SKM-1 treated with dmso at 0.1 percent for 144 hours (cell line): ENCODE measurements around the gene ANTXRL.
"Not testable (repeated sequence)": the region's sequence is repeated elsewhere in the genome, so short reads cannot be mapped to it uniquely, and the experiment has no call there.

Source experiments
- DNase-seq: peaks from one replicate; lab custom pipeline; 2025; ENCODE audit not compliant: unreplicated experiment; lab: John Stamatoyannopoulos, UW

The ANTXRL gene

DNA sequence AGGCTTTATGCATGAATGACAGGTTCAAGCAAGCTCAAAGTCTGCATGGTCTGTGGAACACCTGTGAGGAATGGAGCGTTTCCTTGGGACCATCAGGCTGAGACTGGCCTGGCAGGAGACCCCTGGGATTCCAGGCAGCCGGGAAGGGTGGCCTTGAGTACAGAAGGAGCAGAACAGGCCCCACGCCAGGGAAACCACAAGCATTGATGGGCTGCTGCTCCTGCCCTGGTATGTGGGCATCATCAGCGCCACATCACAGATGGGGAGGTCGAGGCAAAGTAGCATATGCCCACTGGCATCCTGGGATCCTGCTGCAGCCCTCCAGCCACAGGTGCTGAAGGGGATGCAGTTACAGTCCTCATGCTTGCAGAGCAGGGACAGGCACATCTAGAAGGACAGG is 40.9 kb downstream of the ANTXRL start:
- DNase-seq: no peak

DNA sequence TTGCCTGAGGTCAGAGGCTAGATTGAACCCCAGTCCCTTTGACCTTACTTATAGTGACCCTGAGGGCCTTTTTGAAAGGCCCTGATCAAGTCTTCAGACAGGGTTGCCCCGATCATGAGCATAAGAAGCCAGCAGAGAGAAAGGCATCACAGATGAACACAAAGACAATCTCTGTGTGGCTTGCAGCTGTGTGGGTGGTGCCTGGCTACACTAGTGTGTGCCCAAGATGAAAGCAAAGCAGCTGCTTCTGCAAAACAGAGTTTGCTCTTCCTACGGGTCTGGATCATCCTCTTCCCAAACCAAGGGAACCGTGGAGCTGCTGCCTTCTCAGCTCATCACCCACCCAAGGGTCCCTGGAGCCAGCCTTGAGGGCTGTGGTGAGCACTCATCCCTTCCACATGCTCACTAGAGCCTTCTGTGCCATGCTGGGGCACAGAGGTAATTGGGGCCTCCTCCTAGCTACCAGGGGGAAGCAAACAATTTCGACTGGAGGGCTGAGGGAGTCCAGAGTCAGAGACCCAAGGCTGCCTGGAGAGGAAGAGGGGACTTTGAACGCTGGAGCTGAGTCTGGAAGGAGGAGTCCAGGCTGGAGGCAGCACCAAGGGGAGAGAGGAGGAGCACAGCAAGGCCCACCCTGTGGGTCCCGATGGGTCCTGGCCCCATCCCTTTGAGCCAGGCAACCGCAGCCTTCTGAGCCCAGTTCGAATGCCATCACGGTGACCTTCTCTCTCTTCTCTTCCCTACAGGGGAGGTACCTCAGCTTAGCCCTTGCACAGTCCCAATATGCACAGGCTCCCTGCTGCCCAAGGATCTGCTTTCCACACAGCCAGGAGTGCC is 42.3 kb downstream of the ANTXRL start:
- DNase-seq: no peak

DNA sequence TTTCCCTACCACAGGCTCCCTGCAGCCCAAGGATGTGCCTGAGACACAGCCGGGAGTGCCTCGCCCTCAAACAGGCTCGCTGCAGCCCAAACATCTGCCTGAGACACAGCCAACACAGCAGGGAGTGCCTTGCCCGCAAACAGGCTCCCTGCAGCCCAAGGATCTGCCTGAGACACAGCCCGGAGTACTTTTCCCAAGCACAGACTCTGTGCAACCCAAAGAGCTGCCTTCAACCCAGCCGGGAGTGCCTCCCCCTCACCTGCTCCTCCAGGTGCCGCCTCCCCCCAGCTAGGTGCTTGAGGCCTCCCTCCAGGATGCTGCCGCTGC is 42.9 kb downstream of the ANTXRL start:
- no peak for DNase-seq

DNA sequence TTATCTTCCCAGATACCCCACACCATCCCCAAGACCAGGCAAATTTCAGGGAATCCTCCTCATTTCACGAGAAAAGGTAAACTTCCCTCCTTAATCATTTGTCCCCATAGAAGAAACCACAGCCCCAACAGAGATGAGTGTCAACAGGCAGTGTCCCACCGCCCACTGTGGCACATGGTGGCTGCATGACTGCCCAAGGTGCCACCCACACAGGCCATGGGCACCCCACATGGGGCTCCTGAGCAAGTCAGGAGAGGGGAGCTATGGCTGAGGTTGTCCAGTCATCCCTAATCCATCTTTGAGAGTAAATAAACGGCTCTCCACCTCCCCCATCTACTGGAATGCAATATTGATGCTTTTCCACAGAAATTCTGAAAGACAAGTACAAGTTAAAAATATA is 44.1 kb downstream of the ANTXRL start:
- no peak for DNase-seq

DNA sequence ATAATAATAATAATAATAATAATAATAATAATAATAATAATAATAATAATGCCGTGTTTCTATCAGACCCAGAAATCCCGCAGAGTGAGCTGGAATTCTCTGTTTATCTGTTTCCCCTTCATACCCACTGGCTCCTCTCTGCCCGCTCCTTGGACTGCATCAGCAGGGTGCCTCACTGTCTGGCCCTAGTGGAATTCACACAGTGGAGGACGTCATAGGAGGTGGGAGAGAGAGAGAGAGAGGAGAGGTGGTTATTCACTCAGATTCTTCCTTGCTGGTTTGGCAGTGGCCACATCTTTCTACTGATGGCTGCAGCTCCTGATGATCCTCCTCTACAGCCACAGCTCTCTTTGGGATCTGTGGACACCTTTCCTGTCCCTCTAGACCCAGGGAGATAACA is 78.7 kb downstream of the ANTXRL start:
- not testable (repeated sequence) for DNase-seq

DNA sequence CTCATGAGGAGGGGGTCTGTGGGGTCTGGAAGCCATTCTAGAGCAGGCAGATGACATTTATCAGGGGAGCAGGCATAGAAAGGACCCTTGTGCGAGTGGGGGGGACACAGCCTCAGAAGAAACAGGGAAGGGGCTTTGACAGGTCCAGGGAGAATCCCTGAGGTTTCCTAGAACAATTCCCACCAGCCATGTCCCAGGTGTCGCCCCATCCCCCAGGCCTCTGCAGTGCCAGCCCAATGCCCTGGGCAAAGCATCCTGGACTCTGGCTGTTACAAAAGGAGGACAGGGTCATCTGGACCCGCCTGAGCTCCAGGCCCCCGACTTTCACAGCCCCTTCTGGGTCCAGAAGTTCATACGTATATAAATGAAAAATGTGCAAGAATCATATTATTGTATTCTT is 80.4 kb downstream of the ANTXRL start:
- not testable (repeated sequence) for DNase-seq

DNA sequence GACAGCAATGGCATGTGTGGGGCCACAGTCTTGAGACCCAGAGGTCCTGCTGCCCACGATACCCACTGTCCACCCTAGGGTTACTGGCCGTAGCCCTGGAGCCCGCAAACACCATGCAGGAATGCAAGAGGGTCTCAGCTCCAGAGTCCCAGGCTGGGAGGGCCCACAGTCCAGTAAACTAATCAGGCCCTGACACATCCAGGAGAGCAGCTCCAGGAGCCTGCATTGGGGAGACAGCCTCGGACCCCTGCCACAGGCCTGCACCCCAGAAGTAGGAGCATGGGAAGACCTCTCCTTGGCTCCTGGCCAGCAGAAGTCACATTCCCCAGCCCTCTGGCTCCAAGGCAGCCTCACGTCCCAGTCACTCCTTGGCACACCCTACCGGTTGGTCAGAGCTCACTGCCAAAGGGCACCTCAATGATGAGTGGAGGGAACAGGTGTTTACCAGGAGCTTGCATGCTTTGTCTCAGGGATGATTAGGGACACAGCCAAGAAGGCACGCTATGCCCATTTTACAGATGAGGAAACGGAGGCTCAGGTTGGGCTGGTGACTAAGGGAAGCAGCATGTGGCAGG is 81.0 kb downstream of the ANTXRL start:
- not testable (repeated sequence) for DNase-seq

DNA sequence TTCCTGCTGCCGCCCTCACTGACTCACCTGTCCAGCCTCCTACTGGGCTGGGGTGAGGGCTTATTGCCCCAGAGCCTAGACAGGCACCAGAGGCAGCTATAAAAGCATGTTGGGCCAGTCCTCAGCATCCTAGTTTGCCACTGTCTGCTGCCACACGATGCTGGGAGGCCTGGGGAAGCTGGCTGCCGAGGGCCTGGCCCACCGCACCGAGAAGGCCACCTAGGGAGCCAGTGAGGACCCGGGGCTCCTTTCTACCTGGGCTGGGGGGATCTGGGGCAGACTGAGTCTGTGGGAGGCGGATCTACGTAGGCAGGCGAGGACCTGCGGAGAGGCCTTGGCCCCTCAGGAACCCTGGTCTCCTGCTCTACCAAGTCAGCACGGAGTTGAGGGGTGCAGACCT is 82.2 kb downstream of the ANTXRL start:
- not testable (repeated sequence) for DNase-seq

DNA sequence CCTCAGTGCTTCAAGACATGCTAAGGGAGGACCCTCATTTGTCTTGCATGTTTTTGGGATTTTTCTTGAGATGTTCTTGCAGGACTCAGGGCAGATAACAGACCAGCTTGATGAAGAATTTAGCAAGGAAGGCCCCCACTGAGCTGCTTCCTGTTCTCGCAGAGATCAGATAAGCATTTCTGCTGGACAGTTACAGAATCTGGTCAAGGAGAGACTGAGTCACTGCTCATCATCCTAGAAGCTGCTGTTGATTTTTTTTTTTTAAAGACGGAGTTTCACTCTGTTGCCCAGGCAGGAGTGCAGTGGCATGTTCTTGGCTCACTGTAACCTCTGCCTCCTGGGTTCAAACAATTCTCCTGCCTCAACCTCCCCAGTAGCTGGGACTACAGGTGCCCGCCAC is 87.6 kb downstream of the ANTXRL start:
- DNase-seq: not testable (repeated sequence)

DNA sequence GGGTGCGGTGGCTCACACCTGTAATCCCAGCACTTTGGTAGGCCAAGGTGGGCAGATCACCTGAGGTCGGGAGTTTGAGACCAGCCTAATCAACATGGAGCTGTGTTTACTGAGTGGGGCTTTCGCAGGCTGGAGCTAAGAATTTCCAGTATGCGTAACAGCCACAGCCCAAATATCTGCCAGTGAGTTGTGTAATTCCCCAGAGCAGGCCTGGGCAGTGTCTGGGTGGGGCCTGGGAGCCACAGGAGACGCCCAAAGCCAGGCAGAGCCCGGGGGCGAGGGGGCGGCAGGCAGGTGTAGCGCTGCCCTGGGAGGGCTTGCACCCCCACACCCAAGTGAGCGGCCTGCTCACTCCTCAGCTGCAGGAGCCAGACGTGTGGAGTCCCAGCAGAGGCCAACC is 88.6 kb downstream of the ANTXRL start, which contains the start of gene ANXA8L1:
TSS of gene ANXA8L1 (plus strand) at position 371 of the 400 bp plus-strand sequence. CDS start 76 bp downstream, outside the sequence.
- DNase-seq: not testable (repeated sequence)

DNA sequence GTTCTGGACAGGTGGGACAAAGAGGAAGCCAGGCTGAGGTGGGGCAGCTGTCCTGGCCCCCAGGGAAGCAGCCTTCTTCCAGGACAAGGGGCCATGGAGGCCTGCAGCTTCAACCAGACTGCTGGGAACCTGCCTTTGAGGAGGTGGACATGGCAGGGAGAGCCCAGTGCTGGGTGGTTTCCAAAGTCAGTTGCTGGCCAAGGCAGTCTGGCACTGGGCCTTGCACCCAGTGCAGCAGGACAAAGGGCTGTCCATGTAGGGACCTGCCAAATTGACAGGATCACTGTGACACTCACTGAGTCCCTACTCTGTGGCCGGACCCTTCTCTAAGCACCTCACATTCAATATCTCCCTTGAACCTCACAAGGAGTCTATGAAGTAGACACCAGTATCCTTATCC is 90.2 kb downstream of the ANTXRL start:
- DNase-seq: not testable (repeated sequence)

DNA sequence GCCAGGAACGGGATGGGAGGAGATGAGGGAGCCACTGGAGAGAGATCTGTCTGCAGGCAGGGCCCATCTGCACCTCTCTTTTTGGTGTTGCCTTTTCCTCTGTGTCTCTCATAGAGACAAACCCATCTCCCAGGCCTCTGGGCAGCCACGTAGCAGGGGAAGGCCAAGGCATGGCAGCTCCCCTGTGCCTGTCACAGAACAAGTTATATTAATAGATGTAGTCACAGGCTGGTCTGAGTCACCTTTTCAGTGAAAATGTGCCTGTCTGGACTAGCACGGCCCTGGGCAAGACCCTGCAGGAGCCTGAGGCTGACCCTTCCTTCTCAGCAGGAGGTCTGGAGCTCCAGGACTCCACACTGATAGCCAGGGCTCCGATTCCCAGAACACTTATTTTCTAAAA is 90.9 kb downstream of the ANTXRL start:
- DNase-seq: not testable (repeated sequence)

DNA sequence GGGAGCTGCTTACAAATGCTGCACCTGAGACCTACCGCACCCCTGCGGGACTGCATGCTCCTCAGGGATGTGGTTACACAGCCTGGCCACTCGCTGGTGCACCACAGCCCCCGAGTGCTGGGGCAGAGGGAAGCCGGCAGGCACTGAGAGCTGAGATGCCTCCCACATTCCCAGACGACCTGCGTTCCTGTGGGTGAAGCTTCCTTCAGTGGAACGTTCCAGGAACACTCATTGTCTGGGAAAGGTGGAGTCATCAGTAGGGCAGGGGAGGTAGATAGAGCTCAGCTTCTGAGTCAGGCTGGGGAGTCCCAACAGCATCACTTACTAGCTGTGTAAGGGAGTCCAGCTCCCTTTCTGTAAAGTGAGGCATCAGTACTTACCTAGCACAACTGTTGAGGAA is 91.3 kb downstream of the ANTXRL start:
- DNase-seq: not testable (repeated sequence)

DNA sequence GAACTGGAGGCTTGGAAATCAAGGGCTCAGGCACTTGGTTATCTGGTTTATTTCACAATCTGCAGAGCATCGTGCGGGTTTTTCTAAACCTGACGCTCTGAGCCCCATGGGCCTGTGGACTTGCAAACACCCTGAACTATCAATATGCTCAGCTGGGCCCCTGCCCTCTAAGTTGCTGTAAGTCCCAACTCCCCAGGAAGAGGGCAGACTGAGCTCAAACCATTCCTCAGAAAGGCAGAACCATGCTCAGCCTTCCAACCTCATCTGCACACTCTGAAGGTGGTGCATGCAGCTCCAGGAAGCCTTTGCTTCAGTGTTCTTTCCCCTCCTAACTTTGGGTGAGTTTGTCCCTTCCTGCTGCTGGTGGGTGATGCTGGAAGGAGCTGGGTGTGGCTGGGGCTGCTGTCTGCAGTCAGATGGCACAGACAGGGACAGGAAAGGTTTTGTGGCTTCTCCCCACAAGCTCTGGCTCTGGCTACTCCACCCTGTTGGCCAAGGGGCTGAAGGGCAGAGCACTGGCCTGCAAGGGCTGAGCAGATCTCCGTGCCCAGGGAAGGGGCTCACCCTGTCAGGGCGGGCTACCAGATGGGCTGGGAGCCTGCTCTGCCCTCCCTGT is 92.5 kb downstream of the ANTXRL start:
- not testable (repeated sequence) for DNase-seq
